ENCODE data around the gene RNF8.
"Not testable (repeated sequence)": the region's sequence is repeated elsewhere in the genome, so short reads cannot be mapped to it uniquely, and the experiment has no call there.

Gene RNF8

GRCh38 chr6:37353761-37354525 lies at the start of gene RNF8:
Gene RNF8, plus strand, starts transcription at chr6:37353983. Its CDS starts 182 bp downstream, at chr6:37354165.
- peak; percentile 87 to 89 for DNase-seq

GRCh38 chr6:37304766-37305165 lies 49.0 kb upstream of the RNF8 start:
- DNase-seq, result no peak

GRCh38 chr6:37305841-37306425 lies 47.9 kb upstream of the RNF8 start:
- DNase-seq, result no peak

- DNase-seq, result no peak
Measured at GRCh38 chr6:37306624-37307222, 47.1 kb upstream of the RNF8 start.

GRCh38 chr6:37307484-37307883 lies 46.3 kb upstream of the RNF8 start:
- not testable (repeated sequence) for DNase-seq

- no peak for DNase-seq
Measured at GRCh38 chr6:37308069-37308815, 45.5 kb upstream of the RNF8 start.

GRCh38 chr6:37309046-37309445 lies 44.7 kb upstream of the RNF8 start:
- DNase-seq, result no peak

- DNase-seq, result no peak
Measured at GRCh38 chr6:37309692-37310091, 44.1 kb upstream of the RNF8 start.

- no peak for DNase-seq
Measured at GRCh38 chr6:37310966-37311365, 42.8 kb upstream of the RNF8 start.

- no peak for DNase-seq
Measured at GRCh38 chr6:37311741-37312473, 41.9 kb upstream of the RNF8 start.

- no peak for DNase-seq
Measured at GRCh38 chr6:37313723-37314486, 39.9 kb upstream of the RNF8 start.

GRCh38 chr6:37314487-37315156 lies 39.2 kb upstream of the RNF8 start:
- peak; percentile 18 to 19 for DNase-seq

GRCh38 chr6:37315157-37315515 lies 38.6 kb upstream of the RNF8 start:
- DNase-seq, result no peak

- no peak for DNase-seq
Measured at GRCh38 chr6:37316071-37316470, 37.7 kb upstream of the RNF8 start.

GRCh38 chr6:37317312-37318038 lies 36.3 kb upstream of the RNF8 start:
- DNase-seq, result no peak

- DNase-seq, result no peak
Measured at GRCh38 chr6:37319156-37319555, 34.6 kb upstream of the RNF8 start.

- DNase-seq, result no peak
Measured at GRCh38 chr6:37319856-37320480, 33.8 kb upstream of the RNF8 start.

- no peak for DNase-seq
Measured at GRCh38 chr6:37320646-37321045, 33.1 kb upstream of the RNF8 start.

- DNase-seq, result no peak
Measured at GRCh38 chr6:37321101-37321500, 32.7 kb upstream of the RNF8 start.

Measured in stimulated activated CD4-positive, alpha-beta T cell treated with anti-CD3 and anti-CD28 coated beads, Interleukin-2, amount 100 ng/mL, for 48 hours (primary cell).